SK-N-DZ (cell line): ENCODE data around the gene HSF5. TPM values are rescaled to one million over a fixed set of nuclear protein-coding genes. Genes with fewer than 3 reads are reported as not detected.

Experiments used
- DNase-seq: peaks from one replicate; pipeline ENCODE4 v3.0.0-alpha.2; 2015; ENCODE audit warnings: low spot score
- polyA plus RNA-seq, 2 experiments: library from polyadenylated mRNA; depleted of rRNA; stranded (reverse); fragments of >200 nt; gene quantifications; 2 replicates each; pipeline ENCODE4 v1.2.3, GENCODE V29; 2014

HSF5 gene, protein sequence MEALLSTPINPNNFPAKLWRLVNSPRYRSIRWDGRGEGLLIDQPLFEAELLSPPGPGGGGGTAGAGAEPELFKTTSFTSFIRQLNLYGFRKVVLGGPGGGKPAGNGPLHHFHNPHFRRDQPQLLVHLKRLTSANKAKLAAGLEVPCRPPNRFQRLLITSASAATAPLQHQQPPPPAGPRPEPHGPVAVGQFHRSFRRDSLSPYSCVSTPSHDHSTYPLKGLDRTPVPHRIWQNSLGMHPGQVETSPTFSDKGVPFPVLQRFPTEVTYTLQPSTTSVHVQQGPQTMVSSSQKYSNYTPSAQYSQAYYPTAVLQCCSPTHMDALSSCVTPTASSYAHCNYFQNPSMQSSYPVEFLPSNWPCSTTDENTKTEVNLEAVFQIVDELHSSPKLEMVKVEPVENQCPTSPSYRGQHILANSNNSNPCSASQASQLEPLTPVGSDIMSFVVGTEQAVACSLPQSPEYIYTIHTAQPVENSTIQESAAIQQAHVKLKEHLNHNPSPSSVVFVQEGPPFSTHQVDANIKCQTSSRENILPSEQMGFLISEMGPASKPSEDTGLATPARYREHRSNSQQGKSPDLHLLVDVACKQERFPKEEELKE
- not detected in 2 replicates for polyA plus RNA-seq (2014; cell fraction: cytosol; rRNA removed)
- not detected in 2 replicates for polyA plus RNA-seq (2014; cell fraction: nucleus; rRNA removed)

DNA sequence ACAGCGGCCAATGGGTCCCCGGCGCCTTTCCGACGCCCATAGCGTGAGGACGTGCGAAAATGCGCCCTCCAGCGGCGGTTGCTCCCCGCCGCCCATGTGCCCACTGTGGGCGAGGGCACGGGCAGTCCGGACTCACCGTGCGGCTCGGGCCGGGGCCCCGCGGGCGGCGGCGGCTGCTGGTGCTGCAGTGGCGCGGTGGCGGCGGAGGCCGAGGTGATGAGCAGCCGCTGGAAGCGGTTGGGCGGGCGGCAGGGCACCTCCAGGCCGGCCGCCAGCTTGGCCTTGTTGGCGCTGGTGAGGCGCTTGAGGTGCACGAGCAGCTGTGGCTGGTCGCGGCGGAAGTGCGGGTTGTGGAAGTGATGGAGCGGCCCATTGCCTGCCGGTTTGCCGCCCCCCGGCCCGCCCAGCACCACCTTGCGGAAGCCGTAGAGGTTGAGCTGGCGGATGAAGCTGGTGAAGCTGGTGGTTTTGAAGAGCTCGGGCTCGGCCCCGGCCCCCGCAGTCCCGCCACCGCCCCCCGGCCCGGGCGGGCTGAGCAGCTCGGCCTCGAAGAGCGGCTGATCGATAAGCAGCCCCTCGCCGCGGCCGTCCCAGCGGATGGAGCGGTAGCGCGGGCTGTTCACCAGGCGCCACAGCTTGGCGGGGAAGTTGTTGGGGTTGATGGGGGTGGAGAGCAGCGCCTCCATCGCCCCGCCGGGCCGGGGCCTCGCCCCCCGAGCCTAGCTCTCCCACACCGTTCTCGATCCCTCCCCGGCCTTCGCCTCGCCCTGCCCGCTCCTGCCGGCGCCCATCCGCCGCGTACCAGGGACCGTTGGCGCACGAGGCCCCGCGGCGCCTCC is at the start of gene HSF5:
Gene HSF5 (minus strand): TSS at position 820 of the 839 bp plus-strand sequence. CDS start 134 bp downstream, at position 686.
- DNase-seq: no peak

DNA sequence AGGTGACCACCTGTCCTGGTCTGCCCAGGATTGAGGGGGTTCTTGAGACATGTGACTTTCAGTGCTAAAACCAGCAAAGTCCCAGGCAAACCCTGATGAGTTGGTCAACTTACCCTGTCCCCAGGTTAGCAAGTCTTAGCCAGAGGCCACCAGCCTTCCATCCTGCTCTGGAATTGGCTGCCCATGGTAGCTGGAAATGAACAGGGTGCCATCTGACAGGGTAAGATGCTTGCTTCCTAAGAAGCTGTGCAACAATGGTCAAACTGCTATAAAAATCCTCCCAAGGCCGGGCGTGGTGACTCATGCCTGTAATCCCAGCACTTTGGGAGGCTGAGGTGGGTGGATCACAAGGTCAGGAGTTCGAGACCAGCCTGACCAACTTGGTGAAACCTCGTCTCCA is 49.1 kb upstream of the HSF5 start:
- DNase-seq: no peak

DNA sequence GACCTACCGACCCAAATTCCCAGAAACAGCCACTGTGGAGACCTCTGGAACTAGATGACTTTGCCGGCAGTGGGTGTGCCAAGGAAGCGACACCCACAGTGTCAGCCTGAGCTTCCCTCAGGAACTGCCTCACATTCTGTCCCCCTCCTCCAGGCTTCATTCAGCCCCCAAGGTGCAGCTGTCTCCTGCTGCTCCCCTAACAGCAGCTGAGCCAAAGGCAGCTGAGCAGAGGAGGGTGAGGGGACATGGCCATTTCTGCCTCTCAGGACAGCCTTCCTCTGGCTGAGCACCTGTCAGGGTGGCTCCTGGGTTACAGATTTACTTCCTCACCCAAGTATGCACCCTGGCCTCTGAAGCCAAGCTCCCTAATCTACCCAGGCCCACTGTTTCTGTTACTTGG is 48.3 kb upstream of the HSF5 start:
- DNase-seq: no peak

DNA sequence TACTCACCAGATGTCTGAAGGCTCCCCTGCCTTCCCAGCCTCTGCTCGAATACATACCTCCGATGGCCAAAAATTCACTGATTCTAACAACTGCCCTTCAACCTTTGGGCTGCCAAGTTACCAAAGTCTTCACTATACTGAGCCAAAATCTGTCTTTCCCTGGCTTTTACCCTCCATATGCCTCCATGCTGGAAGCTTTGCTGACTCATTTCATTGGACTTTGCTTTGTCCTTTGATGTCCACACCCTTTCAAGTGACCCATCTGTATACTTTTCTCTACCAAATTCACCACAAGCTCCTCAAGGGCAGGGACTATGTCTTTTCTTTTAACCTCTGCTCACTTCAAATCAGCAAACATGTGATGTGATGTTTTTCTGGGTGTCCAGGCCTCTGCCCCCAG is 47.2 kb upstream of the HSF5 start:
- DNase-seq: no peak

DNA sequence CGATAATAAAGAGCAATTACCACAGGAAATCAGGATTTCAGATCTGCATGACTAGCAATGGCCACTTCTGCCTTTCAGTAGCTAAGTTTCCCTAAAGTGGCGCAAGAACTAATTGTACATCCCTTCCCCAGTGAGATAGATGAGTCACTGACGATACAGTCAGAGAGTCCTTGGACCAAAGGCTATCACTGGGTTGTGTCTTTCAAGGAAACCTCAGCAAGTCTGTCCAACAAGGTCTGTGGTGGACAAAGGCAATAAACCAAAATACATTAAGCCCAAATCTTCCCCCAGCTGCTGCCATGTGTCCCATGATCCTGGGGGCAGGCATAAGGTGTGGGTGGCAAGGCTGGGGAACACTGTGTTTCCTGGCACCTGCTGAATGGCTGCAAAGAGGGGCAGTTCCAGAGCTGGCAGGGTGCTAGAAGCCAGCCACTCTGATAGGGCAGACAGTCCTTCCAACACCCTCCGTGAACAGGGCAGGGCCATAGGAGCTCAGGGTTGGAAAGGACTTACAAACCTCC is 46.8 kb upstream of the HSF5 start:
- no peak for DNase-seq

DNA sequence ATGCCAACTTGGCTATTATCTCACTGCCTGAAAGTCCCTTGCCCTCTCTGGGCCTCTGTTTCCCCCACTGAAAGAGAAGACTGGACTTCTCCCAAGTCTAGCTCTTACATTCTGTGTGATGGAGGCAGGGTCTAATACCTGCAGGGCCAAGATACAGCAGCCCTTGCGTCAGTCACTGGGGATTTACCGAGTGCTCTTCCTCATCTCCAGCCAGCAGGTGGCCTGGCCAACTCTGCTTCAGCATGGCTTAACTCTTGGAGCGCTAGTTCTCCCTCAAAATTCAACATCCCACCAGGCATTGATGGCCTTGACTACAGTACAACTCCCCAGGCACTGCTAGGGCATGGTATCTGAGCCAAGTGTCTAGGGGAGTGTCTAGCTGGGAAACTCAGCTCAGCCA is 46.1 kb upstream of the HSF5 start:
- DNase-seq: peak; percentile 37

DNA sequence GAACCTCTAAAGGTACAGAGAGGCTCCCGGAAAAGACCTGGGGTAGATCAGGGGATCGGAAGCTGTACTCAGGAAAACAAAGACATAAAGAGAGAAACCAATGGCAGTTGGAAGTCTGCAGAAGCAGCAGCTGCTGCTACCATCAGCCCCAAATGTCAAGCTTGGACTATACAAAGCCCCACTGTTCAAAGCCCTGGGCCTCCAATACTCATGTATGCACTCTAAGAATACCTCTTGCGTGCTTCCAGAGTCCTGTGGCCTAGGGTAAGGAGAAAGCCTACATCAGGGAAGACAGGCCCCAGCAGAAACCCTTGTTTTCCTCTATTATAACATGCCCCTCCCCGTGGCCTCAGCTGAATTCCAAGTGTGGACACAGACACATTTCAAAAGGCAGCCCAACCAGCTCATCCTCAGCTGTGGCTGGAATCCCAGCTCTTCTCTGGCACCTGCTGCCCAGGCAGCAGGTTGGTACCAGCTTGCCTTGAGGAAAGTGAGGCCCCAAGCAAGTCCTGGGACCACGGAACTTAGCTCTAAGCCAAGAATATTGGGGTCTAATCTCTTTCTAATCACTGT is 45.5 kb upstream of the HSF5 start:
- DNase-seq: no peak

DNA sequence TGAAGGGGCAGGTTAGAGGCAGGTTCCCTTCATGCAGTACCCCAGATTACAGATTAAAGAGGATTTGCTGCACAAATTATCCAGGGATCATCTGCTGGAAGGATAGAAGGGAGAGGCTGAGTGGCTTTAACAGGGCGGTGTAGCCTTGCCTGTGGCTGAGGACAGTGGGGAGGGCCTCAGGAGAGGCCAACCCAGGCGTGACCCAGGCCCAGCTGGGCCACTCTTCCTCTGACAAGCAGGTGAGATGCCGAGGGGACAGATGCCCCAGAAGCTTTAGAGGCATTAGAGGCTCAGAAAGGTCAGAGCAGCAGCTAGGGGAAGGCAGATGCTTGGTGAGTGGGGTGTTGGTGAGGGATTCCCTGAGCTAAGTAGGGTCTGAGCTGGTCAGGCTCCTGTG is 44.3 kb upstream of the HSF5 start:
- DNase-seq: no peak

DNA sequence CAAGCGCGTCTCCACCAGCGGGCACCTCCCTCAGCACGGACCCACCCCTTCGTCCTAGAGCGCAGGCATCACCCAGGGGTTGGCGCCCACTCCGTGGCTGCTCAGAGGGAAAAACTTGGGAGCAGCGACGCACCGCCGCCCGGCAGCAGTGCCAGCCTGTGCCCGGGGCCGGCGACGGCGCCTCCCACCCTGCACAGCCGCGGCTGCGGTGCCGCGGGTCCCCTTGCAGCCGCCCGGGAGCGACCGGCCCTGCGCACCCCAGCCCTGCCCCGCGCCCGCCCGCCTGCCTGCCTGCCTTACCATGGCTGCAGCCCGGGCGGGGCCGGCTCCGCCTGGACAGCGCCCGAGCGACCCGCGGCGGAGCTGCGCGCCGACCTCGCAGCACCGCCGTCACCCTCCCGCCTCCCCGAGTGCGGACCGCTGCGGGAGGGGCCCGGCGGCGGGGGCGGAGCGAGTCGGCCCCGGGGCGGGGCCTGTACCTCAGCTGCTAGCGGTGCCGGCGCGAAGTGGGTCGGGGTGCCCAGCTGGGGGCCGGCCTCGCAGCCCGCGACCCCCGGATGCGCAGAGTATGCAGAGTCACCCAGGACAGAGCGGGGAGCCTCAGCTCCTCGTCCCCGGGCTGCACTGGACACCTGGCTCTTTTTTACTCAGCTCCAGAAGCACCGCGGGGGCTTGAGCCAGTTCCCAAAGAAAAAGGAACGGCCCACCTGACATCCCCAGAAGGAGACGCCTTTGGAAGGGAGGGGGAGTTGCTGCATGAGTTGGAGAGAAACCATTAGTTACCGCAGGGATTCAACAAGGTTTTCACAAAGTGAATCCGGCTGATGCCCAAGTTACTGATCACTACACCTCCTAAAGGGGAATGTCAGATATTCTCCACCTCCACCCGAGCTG is 43.7 kb upstream of the HSF5 start:
- peak; percentile 44 for DNase-seq

DNA sequence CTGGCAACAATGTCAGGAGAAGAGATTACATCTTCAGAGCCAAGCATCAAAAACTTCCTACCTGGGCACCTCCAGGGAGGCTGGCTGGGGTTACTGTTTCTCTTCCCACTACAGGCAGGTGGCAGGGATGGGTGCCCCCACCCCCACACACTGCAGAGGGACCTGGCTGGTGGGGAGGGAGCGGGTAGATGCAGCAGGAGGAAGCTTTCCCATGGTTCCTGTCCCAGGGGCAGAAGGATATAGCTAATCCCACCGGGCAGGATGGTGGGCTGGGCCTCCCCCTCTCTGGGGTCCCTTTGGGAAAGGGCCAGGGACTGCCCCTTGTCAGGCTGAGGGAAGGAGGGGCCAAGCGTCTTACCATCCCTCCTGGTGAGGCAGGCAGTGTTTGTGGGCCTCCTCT is 42.9 kb upstream of the HSF5 start:
- DNase-seq: no peak

DNA sequence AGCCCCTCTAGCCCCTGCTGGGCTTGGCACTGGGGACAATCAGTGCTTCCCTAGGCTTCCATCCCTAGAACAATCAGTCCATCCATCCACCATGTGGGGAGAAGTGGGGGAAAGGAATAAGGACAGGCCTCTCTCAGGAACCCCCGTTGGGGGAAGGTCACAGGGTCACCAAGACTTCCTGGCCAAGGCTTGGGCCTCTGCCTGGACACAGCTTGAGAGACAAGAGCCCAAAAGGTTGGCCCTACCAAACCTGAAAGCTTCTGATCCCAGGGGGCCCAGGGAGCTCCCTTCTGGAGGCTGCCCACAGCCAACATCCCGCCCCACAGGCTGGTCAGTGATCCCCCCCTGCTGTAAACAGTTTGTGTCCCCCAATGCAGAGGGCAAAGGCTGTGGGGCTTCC is 42.4 kb upstream of the HSF5 start:
- DNase-seq: no peak

DNA sequence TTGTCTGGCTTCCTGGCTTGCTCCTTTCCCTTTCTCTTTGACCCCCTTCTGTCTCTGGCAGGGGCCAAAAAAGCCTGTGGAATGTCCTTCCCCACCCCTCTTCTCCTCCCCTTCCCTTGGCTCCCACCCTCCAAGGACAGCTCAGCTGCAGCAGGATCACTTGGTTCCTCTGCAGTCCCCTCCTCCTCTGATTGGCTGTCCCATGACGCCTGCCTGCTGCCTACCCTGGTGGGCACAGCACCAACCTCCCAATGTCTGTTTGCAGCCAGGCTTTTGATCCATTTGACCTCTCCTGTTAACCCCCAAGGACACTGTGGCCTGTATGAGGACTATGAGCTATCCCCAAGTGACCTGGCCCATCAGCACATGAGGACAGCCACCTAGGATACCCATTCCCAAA is 41.1 kb upstream of the HSF5 start:
- no peak for DNase-seq

DNA sequence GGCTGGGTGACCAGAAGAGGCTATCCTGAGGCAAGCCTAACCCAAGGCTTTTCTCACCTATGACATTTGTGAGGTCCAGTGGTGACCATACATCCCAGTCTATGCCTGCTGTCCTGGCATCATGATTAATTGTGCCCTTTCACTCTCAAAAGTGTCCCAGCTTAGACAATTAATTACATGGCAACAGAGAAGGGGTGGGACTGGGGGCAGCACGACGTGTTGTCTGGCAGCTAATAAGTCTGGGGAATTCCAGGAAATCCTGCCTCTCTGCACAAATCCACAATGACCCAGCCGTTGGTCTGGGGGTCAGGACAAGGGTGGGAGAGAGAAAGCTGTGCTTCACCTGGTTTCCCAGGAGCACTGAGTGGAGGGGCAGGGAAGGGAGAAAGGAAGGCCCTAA is 40.2 kb upstream of the HSF5 start:
- no peak for DNase-seq

DNA sequence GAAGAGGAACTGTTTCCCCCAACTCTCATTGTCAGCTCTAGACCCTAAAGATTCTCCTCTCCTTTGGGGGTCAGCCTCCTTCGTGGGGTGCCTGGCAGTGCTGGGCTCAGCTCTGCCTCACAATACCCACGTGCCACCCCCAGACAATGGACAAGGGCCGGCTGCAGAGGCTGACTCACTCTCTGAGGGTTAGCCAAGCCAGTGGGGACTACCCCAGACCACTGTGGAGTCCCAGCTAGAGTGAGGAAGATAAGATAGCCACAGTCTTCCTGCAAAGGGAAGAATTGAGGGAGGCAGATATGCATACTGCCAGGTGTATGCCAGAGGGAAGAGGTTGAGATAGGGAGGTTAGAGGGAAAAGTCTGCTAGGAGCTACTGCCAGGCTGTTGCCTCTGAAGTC is 39.7 kb upstream of the HSF5 start:
- DNase-seq: no peak

DNA sequence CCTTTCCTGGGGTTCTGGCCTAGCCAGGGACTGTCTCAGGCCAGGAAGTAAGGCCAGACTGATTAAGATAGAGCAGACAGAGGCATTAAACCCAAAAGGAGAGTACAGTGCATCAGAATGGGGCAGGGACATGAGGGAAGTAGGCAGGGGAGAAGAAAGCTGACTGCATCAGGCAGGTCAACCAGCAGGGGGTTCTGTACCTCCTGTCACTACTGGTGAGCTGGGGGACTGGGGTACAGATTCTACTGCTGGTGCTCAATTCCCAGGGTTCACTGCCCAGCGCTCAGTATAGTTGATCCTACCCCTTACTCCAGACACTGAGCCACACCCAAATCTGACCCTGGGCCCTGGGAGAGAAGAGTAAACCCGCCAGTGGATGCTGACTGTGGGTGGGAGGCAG is 39.1 kb upstream of the HSF5 start:
- DNase-seq: no peak

DNA sequence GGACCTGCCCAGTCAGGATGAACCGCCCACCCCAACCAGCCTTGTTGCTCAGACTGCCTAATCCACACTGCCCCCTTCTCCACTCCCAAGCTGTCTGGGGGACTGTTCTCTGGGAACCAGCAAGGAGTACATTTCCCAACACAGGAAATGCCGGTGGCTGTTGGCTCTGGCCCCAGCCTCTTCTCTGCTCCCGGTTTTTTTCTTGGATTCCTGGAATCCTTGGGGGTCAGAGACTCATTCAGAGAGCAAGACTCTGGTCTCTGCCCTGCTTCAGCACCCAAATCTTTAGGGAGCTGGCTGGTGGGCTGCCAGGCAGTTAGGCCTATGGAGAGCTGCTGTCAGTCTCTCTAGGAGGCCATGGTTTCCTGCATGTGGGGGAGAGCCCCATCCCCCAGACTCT is 37.0 kb upstream of the HSF5 start:
- no peak for DNase-seq

DNA sequence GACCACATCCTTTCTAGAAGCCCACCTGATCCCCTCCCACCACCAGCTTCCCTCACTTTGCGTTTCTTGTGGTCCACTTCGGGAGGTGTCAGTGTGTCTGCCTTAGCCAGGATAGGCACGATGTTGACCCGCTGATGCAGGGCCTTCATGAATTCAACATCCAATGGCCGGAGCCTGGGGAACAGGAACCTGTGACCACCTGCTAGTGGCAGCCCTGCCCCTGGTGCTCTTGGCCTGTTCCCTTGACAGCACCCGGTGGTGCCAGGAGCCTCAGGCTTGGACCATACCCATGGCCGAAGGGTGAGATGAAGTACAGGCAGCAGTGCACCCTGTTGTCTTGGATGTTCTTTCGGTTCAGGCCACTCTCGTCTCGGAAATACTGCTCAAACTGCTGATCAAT is 33.5 kb upstream of the HSF5 start:
- no peak for DNase-seq

DNA sequence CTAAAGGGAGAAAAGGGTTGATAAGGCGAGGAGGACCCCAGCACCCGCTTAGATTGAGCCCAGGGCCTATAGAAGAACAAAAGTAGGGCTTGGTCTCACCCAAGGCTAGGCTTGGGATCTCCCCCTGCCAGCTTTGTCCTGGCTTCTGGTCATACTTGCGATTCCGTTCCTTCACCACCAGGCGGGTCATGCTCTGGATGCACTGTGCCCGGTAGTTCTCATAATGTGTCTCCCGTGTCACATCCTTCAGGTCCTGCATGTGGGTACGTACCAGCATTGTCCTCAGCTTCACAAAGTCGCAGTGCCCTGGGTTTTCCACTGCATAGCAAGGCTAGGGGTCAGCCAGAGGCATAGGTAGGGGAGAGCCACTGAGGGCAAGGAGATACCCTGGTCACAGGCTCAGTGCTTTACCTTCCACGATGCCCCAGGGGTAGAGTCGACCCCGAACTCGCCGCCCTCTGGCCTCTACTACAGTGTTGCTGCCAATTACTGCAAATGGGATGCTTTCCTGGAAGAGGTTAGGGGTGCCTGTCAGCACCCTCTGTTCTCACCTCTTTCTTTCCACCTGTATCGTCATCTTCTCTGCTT is 32.7 kb upstream of the HSF5 start:
- DNase-seq: peak; percentile 66

DNA sequence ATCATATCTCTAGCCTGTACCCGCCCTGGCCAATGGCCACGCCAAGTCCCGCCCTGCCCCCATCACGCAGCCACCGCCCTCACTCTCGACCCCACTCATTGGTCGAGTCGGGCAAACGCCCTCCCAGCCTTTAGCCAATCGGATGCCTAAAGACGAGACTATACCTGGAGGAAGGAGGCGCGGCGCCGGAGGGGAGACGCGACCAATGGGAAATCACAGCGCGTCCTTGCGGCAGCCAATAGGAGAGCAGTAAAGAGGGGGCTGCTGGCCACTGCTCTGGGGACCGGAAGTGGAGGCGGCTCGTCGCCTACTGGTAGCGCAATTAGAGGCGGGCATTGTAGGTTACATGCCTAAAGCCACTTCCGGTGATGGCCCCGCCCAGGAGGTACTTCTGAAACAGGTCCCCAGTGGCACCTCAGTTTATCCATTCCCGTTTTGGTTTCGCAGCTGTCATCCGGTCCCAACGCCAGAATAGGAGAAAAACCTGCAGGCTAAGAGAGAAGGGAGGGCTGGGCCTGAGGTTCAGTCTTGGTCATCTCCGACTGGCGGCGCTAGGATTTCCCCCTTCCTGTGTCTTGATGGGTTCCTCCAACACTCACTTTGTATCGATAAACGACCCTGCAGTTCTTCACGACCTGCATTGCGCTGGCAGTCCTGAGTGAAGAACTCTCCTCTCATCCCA is 29.9 kb upstream of the HSF5 start:
- peak; percentile 100 for DNase-seq
